Right atrium auricular region (tissue), 2 donors: ENCODE data around the gene SMYD3. TPM values are rescaled to one million over a fixed set of nuclear protein-coding genes. Genes with fewer than 3 reads are reported as not detected.

Experiments used
- DNase-seq: peaks from one replicate; pipeline ENCODE4 v3.0.0-alpha.2; 2019; ENCODE audit warnings: low spot score
- H3K27ac ChIP-seq, 2 donors: fragments of 200-600 bp; sonication (generic); 1 replicate in 1 of 2; 2 replicates in 1 of 2; pipeline ENCODE4 v1.5.1; 2016 to 2019
- H3K27me3 ChIP-seq, 2 donors: fragments of 200-600 bp; sonication (generic); one replicate each; pipeline versions ENCODE4 v1.5.1 to v1.6.0; 2017 to 2019
- H3K36me3 ChIP-seq: fragments of 200-600 bp; sonication (generic); one replicate; pipeline ENCODE4 v1.5.1; 2016
- H3K4me1 ChIP-seq, 2 donors: fragments of 200-600 bp; sonication (generic); one replicate each; pipeline versions ENCODE4 v1.5.1 to v1.6.0; 2017 to 2019
- H3K4me3 ChIP-seq, 2 donors: fragments of 200-600 bp; sonication (generic); 1 replicate in 1 of 2; 2 replicates in 1 of 2; pipeline ENCODE4 v1.5.1; 2017 to 2019; ENCODE audit warnings: mild to moderate bottlenecking in 1 of 2, moderate library complexity in 1 of 2
- H3K9me3 ChIP-seq, 2 donors: fragments of 200-600 bp; sonication (generic); one replicate each; pipeline ENCODE4 v1.5.1; 2019
- CTCF ChIP-seq, 2 donors: fragments of 200-600 bp; sonication (generic); IDR thresholded peaks; one replicate each; pipeline ENCODE4 v1.5.1; 2019; ENCODE audit warnings: antibody characterized with exemption in 2 of 2
- total RNA-seq, 2 donors: library from RNA; depleted of rRNA; stranded (reverse); fragments of >200 nt; gene quantifications; one replicate each; pipeline ENCODE4 v1.1.0, GENCODE V29; 2016

The SMYD3 gene
- total RNA-seq, 2 donors from 2014 or later = 7.9 to 8.5 TPM

DNA sequence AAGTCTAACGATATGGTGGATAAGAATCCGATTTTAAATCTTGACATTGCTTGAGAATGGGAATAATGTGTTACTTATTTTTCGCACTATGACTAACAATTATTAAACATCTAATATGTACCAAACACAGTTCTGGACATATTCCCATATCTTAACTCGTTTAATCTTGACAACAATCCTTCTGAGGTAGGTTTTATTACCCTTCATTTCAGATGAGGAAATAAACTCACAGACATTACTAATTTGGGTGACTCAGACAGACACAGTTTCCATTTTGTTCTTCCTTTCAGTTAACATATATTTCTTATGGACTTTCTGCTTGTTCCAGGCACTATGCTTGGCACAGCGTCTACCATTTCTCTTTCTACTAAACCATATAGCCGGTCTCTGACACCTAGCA, 244.8 kb downstream of the SMYD3 start:
- Histone ChIP-seq H3K4me3 (no peak overlapping the region), H3K9me3 (peaks cover 0 to 10% of the 10 kb centered on the region in 2 donors), H3K4me1 (no peaks in the 10 kb centered on the region), H3K27ac (no peak overlapping the region), H3K36me3 (no peaks in the 10 kb centered on the region), H3K27me3 (no peaks in the 10 kb centered on the region)
- no peak for TF ChIP-seq CTCF (IDR thresholded peaks at IDR 0.05)
- DNase-seq = no peak

DNA sequence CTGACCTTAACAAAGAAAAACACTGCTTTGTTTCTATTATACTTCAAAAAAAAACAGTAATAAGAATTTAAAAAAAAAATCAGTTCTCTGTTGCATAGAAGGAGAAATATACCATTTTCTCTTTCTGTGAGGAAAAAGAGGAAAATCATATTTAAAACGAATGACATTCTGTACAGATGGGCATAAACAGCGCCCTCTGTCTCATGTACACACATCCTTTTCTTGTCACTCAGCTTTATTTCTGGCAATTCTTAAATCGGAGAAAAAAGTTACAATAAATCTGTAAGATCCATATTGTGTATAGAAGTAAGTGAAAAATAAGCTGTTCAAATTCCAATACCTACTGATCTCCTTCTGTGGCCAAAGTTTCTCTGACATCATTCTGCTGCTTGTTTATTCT, 245.4 kb downstream of the SMYD3 start:
- no peak for TF ChIP-seq CTCF (IDR thresholded peaks at IDR 0.05)
- no peak overlapping the region for H3K4me3 ChIP-seq
- H3K27ac ChIP-seq = no peak overlapping the region
- peaks cover 0 to 10% of the 10 kb centered on the region in 2 donors for H3K9me3 ChIP-seq
- H3K27me3 ChIP-seq = no peaks in the 10 kb centered on the region
- DNase-seq = no peak
- H3K36me3 ChIP-seq = no peaks in the 10 kb centered on the region
- H3K4me1 ChIP-seq = no peaks in the 10 kb centered on the region

- no peaks in the 10 kb centered on the region for H3K4me1 ChIP-seq
- TF ChIP-seq CTCF (IDR thresholded peaks at IDR 0.05) = no peak
- no peaks in the 10 kb centered on the region for H3K36me3 ChIP-seq
- DNase-seq = no peak
- H3K27me3 ChIP-seq = no peaks in the 10 kb centered on the region
- H3K4me3 ChIP-seq = no peak overlapping the region
- peaks cover 0 to 10% of the 10 kb centered on the region in 2 donors for H3K9me3 ChIP-seq
- no peak overlapping the region for H3K27ac ChIP-seq
Observed at GRCh38 chr1:246258250-246258649, 248.8 kb downstream of the SMYD3 start.

GRCh38 chr1:246255773-246256172, 251.3 kb downstream of the SMYD3 start:
- Histone ChIP-seq H3K4me3 (no peak overlapping the region), H3K4me1 (no peaks in the 10 kb centered on the region), H3K27me3 (no peaks in the 10 kb centered on the region), H3K9me3 (peaks cover 0 to 10% of the 10 kb centered on the region in 2 donors), H3K27ac (no peak overlapping the region), H3K36me3 (no peaks in the 10 kb centered on the region)
- no peak for DNase-seq
- TF ChIP-seq CTCF (IDR thresholded peaks at IDR 0.05) = no peak

DNA sequence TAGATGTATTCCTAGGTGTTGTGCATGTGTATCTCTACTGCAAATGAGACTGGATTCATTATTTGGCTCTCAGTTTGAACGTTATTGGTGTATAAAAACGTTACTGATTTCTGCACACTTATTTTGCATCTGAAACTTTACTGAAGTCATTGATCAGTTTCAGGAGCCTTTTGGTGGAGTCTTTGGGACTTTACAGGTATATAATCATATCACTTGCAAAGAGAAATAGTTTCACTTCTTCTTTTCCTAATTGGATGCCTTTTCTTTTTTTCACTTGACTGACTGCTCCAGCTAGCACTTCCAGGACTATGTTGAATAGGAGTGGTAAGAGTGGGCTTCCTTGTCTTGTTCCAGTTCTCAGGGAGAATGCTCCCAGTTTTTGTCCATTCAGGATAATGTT, 252.2 kb downstream of the SMYD3 start:
- no peaks in the 10 kb centered on the region for H3K27me3 ChIP-seq
- no peaks in the 10 kb centered on the region for H3K4me1 ChIP-seq
- no peaks in the 10 kb centered on the region for H3K36me3 ChIP-seq
- H3K27ac ChIP-seq = no peak overlapping the region
- H3K9me3 ChIP-seq = peaks cover 0 to 10% of the 10 kb centered on the region in 2 donors
- no peak for TF ChIP-seq CTCF (IDR thresholded peaks at IDR 0.05)
- DNase-seq = no peak
- H3K4me3 ChIP-seq = no peak overlapping the region

DNA sequence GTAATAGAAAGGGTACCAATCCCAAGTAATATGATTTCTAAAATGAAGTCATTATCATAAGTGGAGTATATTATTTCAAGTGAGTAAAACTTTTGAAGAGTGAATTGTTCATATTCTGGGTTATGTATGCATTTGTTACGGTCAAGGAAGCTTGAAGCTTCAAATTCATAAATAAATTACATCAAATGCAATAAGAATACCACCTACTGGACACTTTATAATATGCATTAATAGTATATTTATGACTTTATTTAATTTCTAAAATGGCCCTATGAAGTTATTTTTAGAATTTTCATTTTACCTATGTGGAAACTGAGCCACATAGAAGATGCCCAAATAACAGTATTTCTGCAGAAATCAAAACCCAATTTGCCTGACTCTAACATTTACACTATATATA, 260.6 kb downstream of the SMYD3 start:
- no peak overlapping the region for H3K4me3 ChIP-seq
- H3K27me3 ChIP-seq = no peaks in the 10 kb centered on the region
- no peaks in the 10 kb centered on the region for H3K9me3 ChIP-seq
- TF ChIP-seq CTCF (IDR thresholded peaks at IDR 0.05) = no peak
- H3K4me1 ChIP-seq = no peaks in the 10 kb centered on the region
- no peaks in the 10 kb centered on the region for H3K36me3 ChIP-seq
- no peak overlapping the region for H3K27ac ChIP-seq
- DNase-seq = no peak
